GM19035 (cell line): Measurements from ENCODE around the gene TBCK.

Experiments
- ATAC-seq: cut with Tn5 transposase; IDR thresholded peaks from one replicate; pipeline ENCODE4 v1.9.1; 2021; ENCODE audit not compliant: unreplicated experiment

Gene TBCK

GRCh38 chr4:106315968-106316772 lies at the start of gene TBCK, which contains the start of gene AIMP1:
Gene TBCK (minus strand): TSS chr4:106316209. CDS start chr4:106308960, 7,249 bp downstream.
Gene AIMP1 (plus strand): TSS chr4:106316550. CDS start chr4:106325010, 8,460 bp downstream.
- peak; percentile 91 for ATAC-seq

GRCh38 chr4:106365613-106366012 lies 49.6 kb upstream of the TBCK start:
- no peak for ATAC-seq

- ATAC-seq, result no peak
These were observed 48.3 kb upstream of the TBCK start for GRCh38 chr4:106364282-106364681.

- ATAC-seq, result no peak
These were observed 46.2 kb upstream of the TBCK start for GRCh38 chr4:106362086-106362825.

- ATAC-seq, result no peak
These were observed 42.9 kb upstream of the TBCK start for GRCh38 chr4:106358899-106359298.

- no peak for ATAC-seq
These were observed 39.2 kb upstream of the TBCK start for GRCh38 chr4:106355193-106355592.

GRCh38 chr4:106353786-106354185 lies 37.8 kb upstream of the TBCK start:
- ATAC-seq, result no peak

- ATAC-seq, result no peak
These were observed 35.0 kb upstream of the TBCK start for GRCh38 chr4:106351016-106351415.

GRCh38 chr4:106347167-106347566 lies 31.2 kb upstream of the TBCK start:
- ATAC-seq, result no peak

GRCh38 chr4:106344647-106344970 lies 28.6 kb upstream of the TBCK start:
- no peak for ATAC-seq

GRCh38 chr4:106343865-106344646 lies 28.0 kb upstream of the TBCK start:
- no peak for ATAC-seq

GRCh38 chr4:106340774-106341173 lies 24.8 kb upstream of the TBCK start:
- ATAC-seq, result no peak

GRCh38 chr4:106339431-106339830 lies 23.4 kb upstream of the TBCK start:
- ATAC-seq, result no peak

- ATAC-seq, result no peak
These were observed 22.7 kb upstream of the TBCK start for GRCh38 chr4:106338671-106339070.

GRCh38 chr4:106337916-106338315 lies 21.9 kb upstream of the TBCK start:
- ATAC-seq, result no peak

- no peak for ATAC-seq
These were observed 20.6 kb upstream of the TBCK start for GRCh38 chr4:106336618-106337017.

- no peak for ATAC-seq
These were observed 18.9 kb upstream of the TBCK start for GRCh38 chr4:106334741-106335470.

GRCh38 chr4:106333186-106333585 lies 17.2 kb upstream of the TBCK start:
- no peak for ATAC-seq

- ATAC-seq, result peak; percentile 91
These were observed 13.1 kb upstream of the TBCK start for GRCh38 chr4:106329041-106329618.

GRCh38 chr4:106325800-106326199 lies 9.8 kb upstream of the TBCK start:
- no peak for ATAC-seq
